H54 (cell line): Measurements from ENCODE around the gene FAM184A.

Source experiments
- DNase-seq: peaks from one replicate; pipeline ENCODE4 v3.0.0; 2011; ENCODE audit warnings: low spot score, mixed read lengths; ENCODE audit not compliant: insufficient read length
- FAIRE-seq: peaks from 3 replicates; lab custom pipeline; 2011; peaks lifted over from hg19 to GRCh38; lab: Jason Lieb, UNC
- POLR2A ChIP-seq: IDR thresholded peaks from 2 replicates; pipeline ENCODE4 v1.6.1; 2011; ENCODE audit warnings: low read depth, mild to moderate bottlenecking, low read length

FAM184A gene

GRCh38 chr6:119076576-119077390, 1.7 kb downstream of the FAM184A start:
- FAIRE-seq, result no peak
- DNase-seq, result no peak
- no peak for TF ChIP-seq POLR2A

- DNase-seq (no peak), FAIRE-seq (no peak)
- TF ChIP-seq POLR2A, result no peak
These were observed 2.3 kb downstream of the FAM184A start for GRCh38 chr6:119076173-119076572.

GRCh38 chr6:119075200-119075981, 3.1 kb downstream of the FAM184A start:
- no peak for TF ChIP-seq POLR2A
- DNase-seq (no peak), FAIRE-seq (no peak)

GRCh38 chr6:119073307-119074051, 5.0 kb downstream of the FAM184A start:
- no peak for DNase-seq
- TF ChIP-seq POLR2A, result no peak
- no peak for FAIRE-seq

GRCh38 chr6:119071576-119071975, 6.9 kb downstream of the FAM184A start:
- TF ChIP-seq POLR2A, result no peak
- FAIRE-seq (no peak), DNase-seq (no peak)

- no peak for DNase-seq
- FAIRE-seq, result no peak
- TF ChIP-seq POLR2A, result no peak
These were observed 11.4 kb downstream of the FAM184A start for GRCh38 chr6:119067091-119067490.

- FAIRE-seq (no peak), DNase-seq (no peak)
- no peak for TF ChIP-seq POLR2A
These were observed 11.9 kb downstream of the FAM184A start for GRCh38 chr6:119066517-119066916.

GRCh38 chr6:119065955-119066354, 12.5 kb downstream of the FAM184A start:
- FAIRE-seq (no peak), DNase-seq (no peak)
- TF ChIP-seq POLR2A, result no peak

GRCh38 chr6:119065382-119065781, 13.1 kb downstream of the FAM184A start:
- DNase-seq (no peak), FAIRE-seq (no peak)
- TF ChIP-seq POLR2A, result no peak

- FAIRE-seq (no peak), DNase-seq (no peak)
- TF ChIP-seq POLR2A, result no peak
These were observed 15.0 kb downstream of the FAM184A start for GRCh38 chr6:119063491-119063890.

GRCh38 chr6:119061215-119061614, 17.2 kb downstream of the FAM184A start:
- FAIRE-seq, result no peak
- no peak for TF ChIP-seq POLR2A
- no peak for DNase-seq

GRCh38 chr6:119060255-119060907, 18.1 kb downstream of the FAM184A start:
- DNase-seq (no peak), FAIRE-seq (no peak)
- TF ChIP-seq POLR2A, result no peak

GRCh38 chr6:119055069-119055468, 23.4 kb downstream of the FAM184A start:
- DNase-seq, result no peak
- FAIRE-seq, result no peak
- no peak for TF ChIP-seq POLR2A
